Esophagus muscularis mucosa (tissue), 4 donors: ENCODE results near the gene SALL1. TPM values are rescaled to one million over a fixed set of nuclear protein-coding genes. Genes with fewer than 3 reads are reported as not detected.

Experiments
- DNase-seq: peaks from one replicate; pipeline ENCODE4 v3.0.0-alpha.2; 2017; ENCODE audit errors: extremely low spot score
- H3K27ac ChIP-seq, 4 donors: fragments of 200-600 bp; sonication (generic); replicated peaks in 1 of 4; 1 replicate in 3 of 4; 2 replicates in 1 of 4; pipeline ENCODE4 v1.5.1; 2016 to 2019; ENCODE audit warnings: mild to moderate bottlenecking in 1 of 4
- H3K27me3 ChIP-seq, 4 donors: fragments of 200-600 bp; sonication (generic); one replicate each; pipeline versions ENCODE4 v1.5.1 to v1.6.0; 2016 to 2019
- H3K36me3 ChIP-seq, 4 donors: fragments of 200-600 bp; sonication (generic); one replicate each; pipeline ENCODE4 v1.5.1; 2016 to 2019
- H3K4me1 ChIP-seq, 4 donors: fragments of 200-600 bp; sonication (generic); one replicate each; pipeline ENCODE4 v1.5.1; 2016 to 2019
- H3K4me3 ChIP-seq, 4 donors: fragments of 200-600 bp; sonication (generic); 1 replicate in 2 of 4; 2 replicates in 2 of 4; pipeline ENCODE4 v1.5.1; 2016 to 2019; ENCODE audit warnings: mild to moderate bottlenecking in 4 of 4, moderate library complexity in 1 of 4
- H3K9me3 ChIP-seq, 4 donors: fragments of 200-600 bp; sonication (generic); 1 replicate in 3 of 4; 2 replicates in 1 of 4; pipeline ENCODE4 v1.5.1; 2016 to 2019
- EP300 ChIP-seq: sonication (generic); formaldehyde crosslinking; IDR thresholded peaks from one replicate; pipeline ENCODE4 v1.6.1; 2017; ENCODE audit warnings: antibody characterized with exemption
- POLR2A ChIP-seq: fragments of 450-650 bp; IDR thresholded peaks from one replicate; pipeline ENCODE4 v1.6.1; 2017; ENCODE audit warnings: antibody characterized with exemption, moderate library complexity, mild to moderate bottlenecking, low read depth
- POLR2AphosphoS5 ChIP-seq, 2 donors: sonication (generic); formaldehyde crosslinking; IDR thresholded peaks; one replicate each; pipeline ENCODE4 v1.6.1; 2017; ENCODE audit warnings: antibody characterized with exemption in 2 of 2
- WGBS: methylation state at CpG from one replicate; pipeline ENCODE4 v1.1.5; 2018; 5-methylcytosine and 5-hydroxymethylcytosine counted together
- intact Hi-C: fragments of 100-400 bp; cut with DNase I; formaldehyde crosslinking; loops from one replicate; pipeline ENCODE4 v1.15.1; 2023
- total RNA-seq, 4 donors: library from RNA; depleted of rRNA; stranded (reverse); fragments of >200 nt; gene quantifications; one replicate each; pipeline versions ENCODE4 v1.1.0 to v1.2.1, GENCODE V29; 2016
- TF ChIP-seq, protein P1 (sequence below), 3 experiments: fragments of 200-600 bp in 2 of 3; fragments of 450-650 bp in 1 of 3; sonication (generic) in 2 of 3; IDR thresholded peaks; one replicate each; pipeline ENCODE4 v1.5.1; 2017 to 2019; ENCODE audit warnings: antibody characterized with exemption in 3 of 3, mild to moderate bottlenecking in 2 of 3, moderate library complexity in 1 of 3

The SALL1 gene
- total RNA-seq, 4 donors from 2014 or later, result not detected

DNA sequence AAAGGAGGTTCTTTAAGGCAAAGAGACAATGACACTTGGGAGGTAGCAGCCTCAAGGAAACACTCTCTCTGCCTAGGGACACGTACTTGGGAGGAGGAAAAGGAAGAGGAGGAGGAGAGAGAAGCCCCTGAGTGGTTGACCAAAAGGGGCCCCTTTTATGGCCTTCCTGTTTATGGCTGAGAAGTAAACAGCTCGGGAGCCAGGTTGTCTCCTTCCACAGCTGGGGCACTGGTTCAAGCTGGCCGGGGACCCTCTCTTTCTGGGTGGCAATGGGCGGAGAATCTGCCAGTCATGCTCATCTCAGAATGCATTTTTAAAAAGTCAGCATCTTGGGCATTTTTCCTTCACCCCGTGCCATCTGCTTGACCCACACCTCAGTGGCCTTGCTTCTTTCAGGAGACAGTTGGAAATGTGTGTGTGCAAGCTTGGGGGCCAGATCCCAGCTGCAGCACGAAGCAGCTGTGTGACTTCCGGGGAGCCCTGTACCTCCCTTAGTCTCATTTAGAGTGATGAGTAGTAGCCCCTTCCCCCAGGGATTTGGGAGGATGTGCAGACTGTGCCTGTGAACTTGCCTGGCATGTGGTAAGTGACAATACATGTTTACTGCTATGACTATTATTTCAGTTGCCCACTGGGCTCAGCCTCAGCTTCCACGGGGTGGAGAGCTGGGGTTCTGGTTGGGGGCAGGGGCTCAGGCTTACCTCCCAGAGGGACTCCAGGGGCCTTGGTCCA lies 33.8 kb upstream of the SALL1 start:
- Histone ChIP-seq H3K9me3 (no peaks in the 10 kb centered on the region), H3K4me3 (no peak overlapping the region), H3K36me3 (no peaks in the 10 kb centered on the region), H3K27ac (no peak overlapping the region), H3K4me1 (no peaks in the 10 kb centered on the region), H3K27me3 (peaks cover 0 to 26% (median 0%) of the 10 kb centered on the region in 4 donors)
- intact Hi-C loops, result no loop called here
- WGBS, result 33% methylated on average over 6 of the region's 8 CpGs
- no peak for DNase-seq
- TF ChIP-seq POLR2AphosphoS5 (IDR thresholded peaks at IDR 0.05) (no peak), POLR2A (no peak)

DNA sequence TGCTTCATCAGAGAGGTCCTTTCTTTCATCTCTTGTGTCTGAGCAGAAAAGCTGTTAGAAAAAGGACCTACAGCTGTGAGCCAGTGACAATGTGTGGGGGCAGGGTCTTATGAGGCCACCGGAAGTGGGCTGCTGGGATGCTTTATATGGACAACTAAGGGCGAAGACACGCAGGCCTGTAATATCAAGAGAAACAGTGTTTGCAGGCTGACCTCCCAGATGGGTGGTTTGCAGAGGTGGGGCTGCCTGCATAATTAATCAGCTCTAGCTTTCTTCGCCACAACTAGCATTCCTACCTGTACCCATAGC lies 30.4 kb upstream of the SALL1 start:
- no peak for TF ChIP-seq POLR2A
- TF ChIP-seq, protein P1, sequence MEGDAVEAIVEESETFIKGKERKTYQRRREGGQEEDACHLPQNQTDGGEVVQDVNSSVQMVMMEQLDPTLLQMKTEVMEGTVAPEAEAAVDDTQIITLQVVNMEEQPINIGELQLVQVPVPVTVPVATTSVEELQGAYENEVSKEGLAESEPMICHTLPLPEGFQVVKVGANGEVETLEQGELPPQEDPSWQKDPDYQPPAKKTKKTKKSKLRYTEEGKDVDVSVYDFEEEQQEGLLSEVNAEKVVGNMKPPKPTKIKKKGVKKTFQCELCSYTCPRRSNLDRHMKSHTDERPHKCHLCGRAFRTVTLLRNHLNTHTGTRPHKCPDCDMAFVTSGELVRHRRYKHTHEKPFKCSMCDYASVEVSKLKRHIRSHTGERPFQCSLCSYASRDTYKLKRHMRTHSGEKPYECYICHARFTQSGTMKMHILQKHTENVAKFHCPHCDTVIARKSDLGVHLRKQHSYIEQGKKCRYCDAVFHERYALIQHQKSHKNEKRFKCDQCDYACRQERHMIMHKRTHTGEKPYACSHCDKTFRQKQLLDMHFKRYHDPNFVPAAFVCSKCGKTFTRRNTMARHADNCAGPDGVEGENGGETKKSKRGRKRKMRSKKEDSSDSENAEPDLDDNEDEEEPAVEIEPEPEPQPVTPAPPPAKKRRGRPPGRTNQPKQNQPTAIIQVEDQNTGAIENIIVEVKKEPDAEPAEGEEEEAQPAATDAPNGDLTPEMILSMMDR (IDR thresholded peaks at IDR 0.05), result no peak
- no peak for TF ChIP-seq POLR2AphosphoS5 (IDR thresholded peaks at IDR 0.05)
- no peak for TF ChIP-seq EP300
- intact Hi-C loops, result no loop called here
- 27% methylated on average over 4 of the region's 4 CpGs for WGBS

DNA sequence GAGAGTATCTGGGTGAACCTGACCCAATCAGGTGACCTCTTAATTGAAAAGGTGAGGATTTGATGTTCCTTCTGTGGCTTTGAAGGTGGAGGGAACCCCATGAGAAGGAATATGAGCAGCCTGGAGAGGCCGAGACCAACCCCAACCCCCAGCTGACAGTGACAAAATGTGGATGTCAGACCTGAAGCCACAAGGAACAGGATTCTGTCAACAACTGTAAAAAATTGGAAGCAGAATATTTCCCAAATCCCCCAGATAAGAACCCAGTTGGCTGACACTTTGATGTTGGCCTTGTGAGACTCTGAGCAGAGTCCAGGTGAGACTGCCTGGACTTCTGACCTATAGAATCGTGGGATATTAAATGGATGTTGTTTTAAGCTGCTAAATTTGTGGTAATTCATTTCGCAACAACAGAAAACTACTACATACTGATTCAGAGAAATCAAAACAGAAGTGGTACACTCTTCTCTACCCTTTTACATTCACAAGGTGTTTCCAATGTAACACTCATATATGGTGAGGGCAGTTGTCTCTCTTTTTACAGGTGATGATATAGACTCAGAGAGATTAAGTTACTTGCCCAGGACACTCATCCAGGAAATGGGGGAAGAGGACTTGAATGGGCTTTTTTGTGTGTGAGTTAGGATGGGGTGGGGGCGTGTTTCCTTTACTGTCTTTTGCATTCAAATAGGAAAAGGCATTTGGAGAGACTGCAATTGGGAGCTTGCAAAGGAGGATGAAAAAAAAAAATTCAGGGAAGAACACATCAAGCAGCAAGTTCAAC lies 29.8 kb upstream of the SALL1 start:
- 70% methylated on average over 4 of the region's 4 CpGs for WGBS
- Histone ChIP-seq H3K4me1 (no peaks in the 10 kb centered on the region), H3K27ac (no peak overlapping the region), H3K27me3 (peaks cover 0 to 17% (median 0%) of the 10 kb centered on the region in 4 donors), H3K9me3 (no peaks in the 10 kb centered on the region), H3K36me3 (no peaks in the 10 kb centered on the region), H3K4me3 (no peak overlapping the region)
- intact Hi-C loops, result no loop called here
- no peak for DNase-seq
- no peak for TF ChIP-seq EP300
- TF ChIP-seq POLR2AphosphoS5 (IDR thresholded peaks at IDR 0.05), result no peak
- no peak for TF ChIP-seq POLR2A
- TF ChIP-seq, protein P1 (IDR thresholded peaks at IDR 0.05), result no peak

More for the DNA sequence above, 30.4 kb upstream of the SALL1 start:
- Histone ChIP-seq H3K36me3 (no peaks in the 10 kb centered on the region), H3K4me1 (no peaks in the 10 kb centered on the region), H3K27ac (no peak overlapping the region), H3K27me3 (peaks cover 0 to 17% (median 0%) of the 10 kb centered on the region in 4 donors), H3K9me3 (no peaks in the 10 kb centered on the region), H3K4me3 (no peak overlapping the region)
- DNase-seq, result no peak

DNA sequence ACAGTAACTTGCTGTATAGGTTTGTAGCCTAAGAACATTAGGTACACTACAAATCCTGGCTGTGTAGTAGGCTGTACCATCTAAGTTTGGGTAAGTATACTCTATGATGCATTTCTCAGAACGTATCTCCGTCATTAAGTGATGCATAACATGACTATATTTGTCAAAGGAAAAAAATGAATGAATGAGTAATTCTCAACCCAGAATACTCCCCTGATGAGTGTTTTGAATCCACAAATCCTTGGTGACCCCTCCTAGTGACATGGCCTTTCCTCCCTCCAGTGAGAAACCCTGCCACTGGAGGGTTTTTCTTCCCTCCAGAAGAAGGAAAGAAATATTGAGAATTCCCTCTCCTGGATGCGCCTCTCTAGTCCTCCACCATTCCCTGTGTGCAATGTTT lies 24.0 kb upstream of the SALL1 start:
- H3K4me1 ChIP-seq, result no peaks in the 10 kb centered on the region
- H3K4me3 ChIP-seq, result no peak overlapping the region
- intact Hi-C loops, result no loop called here
- H3K27me3 ChIP-seq, result peaks cover 0 to 4% (median 0%) of the 10 kb centered on the region in 4 donors
- no peaks in the 10 kb centered on the region for H3K9me3 ChIP-seq
- no peak for DNase-seq
- no peak overlapping the region for H3K27ac ChIP-seq
- TF ChIP-seq POLR2A (no peak), EP300 (no peak), POLR2AphosphoS5 (IDR thresholded peaks at IDR 0.05) (no peak)
- TF ChIP-seq, protein P1 (IDR thresholded peaks at IDR 0.05), result no peak
- H3K36me3 ChIP-seq, result no peaks in the 10 kb centered on the region
- 84% methylated on average over 3 of the region's 3 CpGs for WGBS

GRCh38 chr16:51172368-51172767 lies 21.3 kb upstream of the SALL1 start:
- 82% methylated on average over 4 of the region's 5 CpGs for WGBS
- TF ChIP-seq EP300 (no peak), POLR2A (no peak), POLR2AphosphoS5 (IDR thresholded peaks at IDR 0.05) (no peak)
- TF ChIP-seq, protein P1 (IDR thresholded peaks at IDR 0.05), result no peak
- Histone ChIP-seq H3K27ac (no peak overlapping the region), H3K4me3 (no peak overlapping the region), H3K27me3 (peaks cover 0 to 20% (median 0%) of the 10 kb centered on the region in 4 donors), H3K9me3 (no peaks in the 10 kb centered on the region), H3K36me3 (no peaks in the 10 kb centered on the region), H3K4me1 (no peaks in the 10 kb centered on the region)
- no peak for DNase-seq
- intact Hi-C loops, result no loop called here
